ENCODE data around the gene KCNIP2. TPM values are rescaled to one million over a fixed set of nuclear protein-coding genes. Genes with fewer than 3 reads are reported as not detected.

The KCNIP2 gene
- total and polyA plus RNA-seq, 2 experiments from 2014 or later, result 0.15 to 0.22 TPM

- no peaks in the 10 kb centered on the region for H3K9me2 ChIP-seq (ENCODE audit: insufficient read depth)
- H3K27ac ChIP-seq, result no peak overlapping the region
- no peaks in the 10 kb centered on the region for H3F3A ChIP-seq (ENCODE audit: insufficient read depth)
- TF ChIP-seq EZH2phosphoT487 (IDR thresholded peaks at IDR 0.05; ENCODE audit: insufficient read depth, low read depth), result no peak
- no peaks in the 10 kb centered on the region for H3K79me2 ChIP-seq (ENCODE audit: insufficient read depth)
- H3K4me3 ChIP-seq, result no peak overlapping the region
- no peaks in the 10 kb centered on the region for H3K27me3 ChIP-seq (replicated peaks; ENCODE audit: insufficient read depth)
- in situ Hi-C loops (cut with MboI), result no loop called here
- H3K4me2 ChIP-seq (ENCODE audit: unreplicated experiment), result no peak overlapping the region
- no peaks in the 10 kb centered on the region for H3K4me1 ChIP-seq (ENCODE audit: insufficient read depth)
- 68 to 70% methylated on average over 6 of the region's 6 CpGs for WGBS, 2 experiments (ENCODE audit: low coverage in 1 of 2, low lambda C conversion rate in 2 of 2, missing lambda C conversion rate in 2 of 2)
- H3K9me3 ChIP-seq (ENCODE audit: low read depth), result no peaks in the 10 kb centered on the region
- no peak overlapping the region for H2AFZ ChIP-seq
- no peak for DNase-seq
- no peaks in the 10 kb centered on the region for H3K36me3 ChIP-seq (ENCODE audit: low read depth)
- no peak overlapping the region for H3K9ac ChIP-seq
- H4K20me1 ChIP-seq (ENCODE audit: insufficient read depth), result no peaks in the 10 kb centered on the region
These were observed 5.1 kb downstream of the KCNIP2 start for GRCh38 chr10:101838416-101838970.

GRCh38 chr10:101837748-101838147 lies 5.9 kb downstream of the KCNIP2 start:
- H4K20me1 ChIP-seq (ENCODE audit: insufficient read depth), result no peaks in the 10 kb centered on the region
- no peak overlapping the region for H3K4me3 ChIP-seq

GRCh38 chr10:101835362-101835761 lies 8.2 kb downstream of the KCNIP2 start:
- TF ChIP-seq EZH2phosphoT487 (IDR thresholded peaks at IDR 0.05; ENCODE audit: insufficient read depth, low read depth) (no peak), EZH2 (IDR thresholded peaks at IDR 0.05; ENCODE audit: insufficient read depth, poor library complexity, severe bottlenecking) (no peak)
- H3K4me1 ChIP-seq (ENCODE audit: insufficient read depth), result no peaks in the 10 kb centered on the region
- in situ Hi-C loops (cut with MboI), result no loop called here
- no peak overlapping the region for H3K9ac ChIP-seq
- no peak for DNase-seq
- H3K36me3 ChIP-seq (ENCODE audit: low read depth), result no peaks in the 10 kb centered on the region
- no peak overlapping the region for H3K4me3 ChIP-seq
- no peaks in the 10 kb centered on the region for H3K27me3 ChIP-seq (replicated peaks; ENCODE audit: insufficient read depth)
- no peak overlapping the region for H3K27ac ChIP-seq
- H3K9me2 ChIP-seq (ENCODE audit: insufficient read depth), result no peaks in the 10 kb centered on the region
- no peak overlapping the region for H3K4me2 ChIP-seq (ENCODE audit: unreplicated experiment)
- no peaks in the 10 kb centered on the region for H3K79me2 ChIP-seq (ENCODE audit: insufficient read depth)
- no peak overlapping the region for H2AFZ ChIP-seq
- no peaks in the 10 kb centered on the region for H3K9me3 ChIP-seq (ENCODE audit: low read depth)
- H4K20me1 ChIP-seq (ENCODE audit: insufficient read depth), result no peaks in the 10 kb centered on the region
- WGBS, 2 experiments (ENCODE audit: low coverage in 1 of 2, low lambda C conversion rate in 2 of 2, missing lambda C conversion rate in 2 of 2), result 95 to 98% methylated on average over 3 to 4 of the region's 4 CpGs
- H3F3A ChIP-seq (ENCODE audit: insufficient read depth), result 0 out of 2 replicates have a peak, but pooled peaks cover 10% of the 10 kb centered on the region

More at GRCh38 chr10:101837748-101838147, 5.9 kb downstream of the KCNIP2 start:
- H3K79me2 ChIP-seq (ENCODE audit: insufficient read depth), result no peaks in the 10 kb centered on the region
- no peak overlapping the region for H2AFZ ChIP-seq
- TF ChIP-seq EZH2 (IDR thresholded peaks at IDR 0.05; ENCODE audit: insufficient read depth, poor library complexity, severe bottlenecking), result no peak
- TF ChIP-seq EZH2phosphoT487 (IDR thresholded peaks at IDR 0.05; ENCODE audit: insufficient read depth, low read depth), result no peak
- DNase-seq, result no peak
- WGBS, 2 experiments (ENCODE audit: low coverage in 1 of 2, low lambda C conversion rate in 2 of 2, missing lambda C conversion rate in 2 of 2), result 98 to 100% methylated on average over 2 of the region's 2 CpGs
- H3K9me3 ChIP-seq (ENCODE audit: low read depth), result no peaks in the 10 kb centered on the region
- H3K9ac ChIP-seq, result no peak overlapping the region
- H3K4me2 ChIP-seq (ENCODE audit: unreplicated experiment), result no peak overlapping the region
- H3K27me3 ChIP-seq (replicated peaks; ENCODE audit: insufficient read depth), result no peaks in the 10 kb centered on the region
- no peaks in the 10 kb centered on the region for H3K36me3 ChIP-seq (ENCODE audit: low read depth)
- in situ Hi-C loops (cut with MboI), result no loop called here
- no peaks in the 10 kb centered on the region for H3K9me2 ChIP-seq (ENCODE audit: insufficient read depth)
- H3F3A ChIP-seq (ENCODE audit: insufficient read depth), result no peaks in the 10 kb centered on the region
- no peaks in the 10 kb centered on the region for H3K4me1 ChIP-seq (ENCODE audit: insufficient read depth)
- H3K27ac ChIP-seq, result no peak overlapping the region

- TF ChIP-seq EZH2 (IDR thresholded peaks at IDR 0.05; ENCODE audit: insufficient read depth, poor library complexity, severe bottlenecking) (no peak), EZH2phosphoT487 (IDR thresholded peaks at IDR 0.05; ENCODE audit: insufficient read depth, low read depth) (no peak)
- H3K9ac ChIP-seq, result no peak overlapping the region
- H3K4me3 ChIP-seq, result no peak overlapping the region
- no peaks in the 10 kb centered on the region for H3K27me3 ChIP-seq (replicated peaks; ENCODE audit: insufficient read depth)
- no peak for DNase-seq
- no peaks in the 10 kb centered on the region for H3K36me3 ChIP-seq (ENCODE audit: low read depth)
- H3F3A ChIP-seq (ENCODE audit: insufficient read depth), result 0 out of 2 replicates have a peak, but pooled peaks cover 10% of the 10 kb centered on the region
- no peaks in the 10 kb centered on the region for H4K20me1 ChIP-seq (ENCODE audit: insufficient read depth)
- no peaks in the 10 kb centered on the region for H3K9me3 ChIP-seq (ENCODE audit: low read depth)
- 0 out of 2 replicates have a peak, but pooled peaks cover 4% of the 10 kb centered on the region for H3K4me1 ChIP-seq (ENCODE audit: insufficient read depth)
- no peaks in the 10 kb centered on the region for H3K79me2 ChIP-seq (ENCODE audit: insufficient read depth)
- no peak overlapping the region for H2AFZ ChIP-seq
- no peaks in the 10 kb centered on the region for H3K9me2 ChIP-seq (ENCODE audit: insufficient read depth)
- no peak overlapping the region for H3K27ac ChIP-seq
- no peak overlapping the region for H3K4me2 ChIP-seq (ENCODE audit: unreplicated experiment)
- WGBS, 2 experiments (ENCODE audit: low coverage in 1 of 2, low lambda C conversion rate in 2 of 2, missing lambda C conversion rate in 2 of 2), result 94 to 96% methylated on average over 5 to 8 of the region's 8 CpGs
- in situ Hi-C loops (cut with MboI), result no loop called here
These were observed 9.3 kb downstream of the KCNIP2 start for GRCh38 chr10:101834341-101834740.

All from GM23248 (cell line).